SJCRH30 (cell line): ENCODE measurements around the gene PNMA1. TPM values are rescaled to one million over a fixed set of nuclear protein-coding genes. Genes with fewer than 3 reads are reported as not detected.

Experiments used
- DNase-seq, 2 experiments: peaks; one replicate each; pipeline ENCODE4 v3.0.0-alpha.2; 2015 to 2020
- H3K27ac ChIP-seq: fragments of 250-450 bp; sonication (Bioruptor Pico); 2 replicates; pipeline ENCODE4 v1.5.1; 2020; ENCODE audit warnings: mild to moderate bottlenecking, moderate library complexity
- H3K27me3 ChIP-seq: fragments of 250-450 bp; sonication (Bioruptor Pico); 2 replicates; pipeline ENCODE4 v1.5.1; 2020; ENCODE audit warnings: mild to moderate bottlenecking, moderate library complexity
- H3K36me3 ChIP-seq: fragments of 250-450 bp; sonication (Bioruptor Pico); 2 replicates; pipeline ENCODE4 v1.5.1; 2020; ENCODE audit warnings: mild to moderate bottlenecking, moderate library complexity
- H3K4me1 ChIP-seq: fragments of 250-450 bp; sonication (Bioruptor Pico); 2 replicates; pipeline ENCODE4 v1.5.1; 2020; ENCODE audit warnings: mild to moderate bottlenecking, moderate library complexity
- H3K4me3 ChIP-seq: fragments of 250-450 bp; sonication (Bioruptor Pico); 2 replicates; pipeline ENCODE4 v1.5.1; 2020; ENCODE audit warnings: mild to moderate bottlenecking, moderate library complexity
- H3K9me3 ChIP-seq: fragments of 250-450 bp; sonication (Bioruptor Pico); replicated peaks from 2 replicates; pipeline ENCODE4 v1.5.1; 2020; ENCODE audit warnings: mild to moderate bottlenecking, moderate library complexity
- total RNA-seq: library from RNA; depleted of rRNA; stranded (reverse); fragments of >200 nt; shearing (Covaris generic); gene quantifications from 2 replicates; pipeline ENCODE4 v1.2.3, GENCODE V29; 2014

Gene PNMA1
- total RNA-seq, 1 experiment from 2014 or later, result 11.0 TPM

DNA sequence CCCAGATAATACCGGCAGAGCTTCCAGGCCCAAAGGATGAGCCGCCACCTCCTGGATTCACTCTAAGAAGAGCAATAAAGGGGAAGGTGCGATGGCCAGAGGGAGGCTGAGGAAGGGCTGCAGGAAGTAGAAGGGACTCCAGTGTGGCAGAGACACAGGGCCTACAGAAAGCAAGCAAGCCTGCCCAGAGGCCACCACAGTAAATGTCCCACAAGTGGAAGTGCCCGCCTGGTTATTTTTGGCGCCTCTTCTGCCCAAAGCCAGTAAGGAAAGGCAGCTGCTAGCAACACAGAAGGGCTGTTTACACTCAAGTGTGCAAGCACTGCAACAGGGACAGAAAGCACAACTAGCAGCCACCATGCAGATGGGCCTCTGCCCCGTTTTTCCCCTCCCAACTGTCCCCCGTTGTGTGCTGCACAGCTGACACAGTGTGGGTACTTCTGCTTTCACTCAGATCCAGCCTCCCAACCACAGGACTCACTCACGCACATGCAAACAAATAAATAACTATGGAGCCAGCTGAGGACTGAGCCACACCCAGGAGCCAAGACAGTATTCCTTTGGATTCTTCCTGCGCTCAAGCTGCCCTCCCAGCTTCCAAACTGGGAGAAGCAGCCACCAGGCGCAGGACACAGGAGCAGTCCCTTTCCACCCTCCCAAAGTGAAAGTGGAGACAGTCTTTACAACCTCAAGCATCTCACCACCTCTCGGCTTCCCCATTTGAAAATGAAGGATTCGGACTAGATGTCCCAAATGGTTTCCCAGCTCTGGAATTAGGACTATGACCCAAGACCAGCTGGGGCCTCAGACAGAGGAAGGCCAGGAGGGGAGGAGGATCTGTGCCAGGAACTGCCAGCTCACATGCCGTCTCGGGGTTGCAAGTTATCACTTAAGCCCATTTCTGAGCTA, 40.0 kb upstream of the PNMA1 start:
- Histone ChIP-seq H3K9me3 (no peaks in the 10 kb centered on the region), H3K36me3 (peaks cover 13% of the 10 kb centered on the region), H3K27ac (peak overlapping the region; percentile 34; the same call in 1 of the 2 replicates), H3K4me3 (no peak overlapping the region), H3K27me3 (no peaks in the 10 kb centered on the region), H3K4me1 (peaks cover 71% of the 10 kb centered on the region)
- DNase-seq, result peak in 1 of 2 experiments; percentile 28

DNA sequence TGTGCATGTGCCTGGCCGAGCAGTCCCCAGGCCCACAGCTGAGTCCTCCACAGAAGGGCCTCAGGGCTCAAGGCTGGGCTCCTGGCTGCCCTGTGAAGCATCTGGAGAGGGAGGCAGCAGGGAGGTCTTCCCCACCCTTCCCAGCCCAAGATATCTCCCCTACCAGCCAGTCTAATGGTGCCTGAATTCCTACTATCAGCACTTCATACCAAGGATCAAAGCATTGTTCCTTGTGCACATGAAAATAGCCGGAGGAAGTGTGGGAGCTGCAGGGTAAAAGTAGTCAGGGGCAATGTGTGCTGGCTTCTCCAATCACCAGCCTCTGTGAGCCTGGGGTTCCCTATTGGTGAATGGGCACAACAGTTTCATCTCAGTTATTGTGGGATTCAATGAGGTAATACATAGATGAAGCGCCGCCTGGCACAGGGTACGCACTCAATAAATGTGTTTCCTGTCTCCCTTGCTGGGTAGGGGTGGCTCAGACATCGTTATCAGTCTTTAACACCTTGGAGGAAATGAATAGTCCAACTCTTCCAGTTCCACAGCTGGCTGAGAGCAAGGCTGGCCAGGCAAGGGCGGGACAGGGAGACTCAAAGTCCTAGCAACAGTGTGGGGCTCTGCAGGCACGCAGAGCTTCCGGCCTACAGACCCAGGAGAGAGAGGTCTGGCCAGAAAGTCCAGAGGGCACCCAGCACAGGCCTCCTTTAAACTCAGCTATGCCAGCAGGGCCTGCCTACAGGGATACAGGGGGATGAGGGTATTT, 39.1 kb upstream of the PNMA1 start:
- Histone ChIP-seq H3K27ac (peak overlapping the region; percentile 34; the same call in 1 of the 2 replicates), H3K27me3 (no peaks in the 10 kb centered on the region), H3K9me3 (no peaks in the 10 kb centered on the region), H3K4me3 (no peak overlapping the region), H3K4me1 (peaks cover 71% of the 10 kb centered on the region), H3K36me3 (peaks cover 13% of the 10 kb centered on the region)
- peak in 1 of 2 experiments; percentile 30 for DNase-seq

- peaks cover 71% of the 10 kb centered on the region for H3K4me1 ChIP-seq
- peak; percentile 89 to 90 for DNase-seq
- H3K27ac ChIP-seq, result peak overlapping the region; percentile 34
- H3K9me3 ChIP-seq, result no peaks in the 10 kb centered on the region
- H3K27me3 ChIP-seq, result no peaks in the 10 kb centered on the region
- H3K4me3 ChIP-seq, result no peak overlapping the region
- H3K36me3 ChIP-seq, result peaks cover 10% of the 10 kb centered on the region; the same call in 1 of the 2 replicates
These were observed 38.3 kb upstream of the PNMA1 start for GRCh38 chr14:73752297-73752992.

DNA sequence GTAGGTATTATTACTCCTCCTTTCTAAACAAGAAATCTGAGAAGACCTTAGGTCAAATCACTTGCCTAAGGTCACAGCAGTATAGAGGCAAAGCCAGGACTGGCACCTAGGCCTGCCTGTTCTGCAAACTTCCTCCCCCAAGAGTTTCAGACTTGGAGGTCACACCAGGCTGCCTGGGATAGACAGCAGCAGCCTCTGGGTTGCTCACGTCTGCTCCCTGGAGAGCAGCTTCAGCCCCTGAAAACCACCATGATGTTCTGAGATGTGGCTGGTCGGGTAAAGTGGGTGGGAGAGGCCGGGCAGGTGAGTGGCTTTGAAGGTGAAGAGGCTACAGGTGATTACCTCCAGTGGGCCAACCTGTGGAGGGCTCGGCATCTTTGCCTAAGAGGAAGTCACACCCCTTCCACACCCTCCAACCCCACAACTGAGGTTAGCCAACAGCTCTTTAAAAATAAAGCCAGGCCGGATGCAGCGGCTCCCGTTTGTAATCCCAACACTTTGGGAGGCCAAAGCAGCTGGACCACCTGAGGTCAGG, 37.0 kb upstream of the PNMA1 start:
- Histone ChIP-seq H3K4me1 (peaks cover 69% of the 10 kb centered on the region), H3K9me3 (no peaks in the 10 kb centered on the region), H3K4me3 (no peak overlapping the region), H3K27me3 (no peaks in the 10 kb centered on the region), H3K36me3 (peaks cover 10% of the 10 kb centered on the region; the same call in 1 of the 2 replicates), H3K27ac (no peak overlapping the region; the same call in 1 of the 2 replicates)
- DNase-seq, result no peak

DNA sequence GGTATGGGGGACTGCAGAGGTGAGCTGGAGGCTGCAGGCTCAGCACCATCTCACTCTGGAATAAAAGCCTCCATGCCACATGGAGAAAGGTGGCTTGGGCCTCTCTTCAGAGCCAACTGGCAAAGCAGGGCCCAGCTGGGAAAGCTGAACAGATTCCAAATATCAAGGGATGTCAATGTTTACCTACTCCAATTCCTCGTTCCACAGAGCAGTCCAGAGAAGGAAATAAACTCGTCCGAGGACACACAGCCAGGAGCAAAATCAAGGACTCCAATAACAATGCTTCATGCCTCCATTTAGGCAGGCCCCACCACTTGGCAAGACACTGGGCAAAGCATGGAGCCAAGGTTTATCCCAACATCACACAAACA, 36.3 kb upstream of the PNMA1 start:
- Histone ChIP-seq H3K4me1 (peaks cover 69% of the 10 kb centered on the region), H3K36me3 (peaks cover 15% of the 10 kb centered on the region; the same call in 1 of the 2 replicates), H3K4me3 (no peak overlapping the region), H3K27ac (no peak overlapping the region), H3K9me3 (no peaks in the 10 kb centered on the region), H3K27me3 (no peaks in the 10 kb centered on the region)
- no peak for DNase-seq

- Histone ChIP-seq H3K9me3 (no peaks in the 10 kb centered on the region), H3K4me1 (peaks cover 69% of the 10 kb centered on the region), H3K27ac (no peak overlapping the region), H3K36me3 (peaks cover 15% of the 10 kb centered on the region; the same call in 1 of the 2 replicates), H3K4me3 (no peak overlapping the region), H3K27me3 (no peaks in the 10 kb centered on the region)
- no peak for DNase-seq
These were observed 35.7 kb upstream of the PNMA1 start for GRCh38 chr14:73749706-73750530.

DNA sequence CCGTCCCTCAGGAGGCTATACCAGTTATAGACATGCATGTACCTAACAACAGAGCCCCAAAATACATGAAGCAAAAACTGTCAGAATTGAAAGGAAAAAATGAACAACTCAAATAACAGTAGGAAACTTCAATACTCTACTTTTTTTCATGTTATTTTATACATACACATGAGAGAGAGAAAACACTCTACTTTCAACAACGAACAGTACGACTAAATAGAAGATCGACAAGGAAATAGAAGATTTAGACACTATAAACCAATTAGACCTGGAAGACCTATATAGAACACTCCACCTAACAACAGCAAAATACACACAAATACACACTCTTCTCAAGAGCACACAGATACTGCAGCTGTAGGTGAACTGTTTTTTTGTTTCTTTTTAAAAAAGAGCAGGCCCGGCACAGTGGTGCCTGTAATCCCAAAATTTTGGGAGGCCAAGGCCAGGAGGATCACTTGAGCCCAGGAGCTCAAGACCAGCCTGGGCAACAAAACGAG, 34.7 kb upstream of the PNMA1 start:
- Histone ChIP-seq H3K4me1 (peaks cover 69% of the 10 kb centered on the region), H3K27ac (no peak overlapping the region), H3K36me3 (peaks cover 15% of the 10 kb centered on the region; the same call in 1 of the 2 replicates), H3K9me3 (no peaks in the 10 kb centered on the region), H3K27me3 (no peaks in the 10 kb centered on the region), H3K4me3 (no peak overlapping the region)
- DNase-seq, result no peak

GRCh38 chr14:73747379-73748211, 33.4 kb upstream of the PNMA1 start:
- Histone ChIP-seq H3K9me3 (no peaks in the 10 kb centered on the region), H3K4me3 (no peak overlapping the region), H3K36me3 (peaks cover 15% of the 10 kb centered on the region; the same call in 1 of the 2 replicates), H3K4me1 (peaks cover 68% of the 10 kb centered on the region), H3K27ac (no peak overlapping the region), H3K27me3 (no peaks in the 10 kb centered on the region)
- no peak for DNase-seq

DNA sequence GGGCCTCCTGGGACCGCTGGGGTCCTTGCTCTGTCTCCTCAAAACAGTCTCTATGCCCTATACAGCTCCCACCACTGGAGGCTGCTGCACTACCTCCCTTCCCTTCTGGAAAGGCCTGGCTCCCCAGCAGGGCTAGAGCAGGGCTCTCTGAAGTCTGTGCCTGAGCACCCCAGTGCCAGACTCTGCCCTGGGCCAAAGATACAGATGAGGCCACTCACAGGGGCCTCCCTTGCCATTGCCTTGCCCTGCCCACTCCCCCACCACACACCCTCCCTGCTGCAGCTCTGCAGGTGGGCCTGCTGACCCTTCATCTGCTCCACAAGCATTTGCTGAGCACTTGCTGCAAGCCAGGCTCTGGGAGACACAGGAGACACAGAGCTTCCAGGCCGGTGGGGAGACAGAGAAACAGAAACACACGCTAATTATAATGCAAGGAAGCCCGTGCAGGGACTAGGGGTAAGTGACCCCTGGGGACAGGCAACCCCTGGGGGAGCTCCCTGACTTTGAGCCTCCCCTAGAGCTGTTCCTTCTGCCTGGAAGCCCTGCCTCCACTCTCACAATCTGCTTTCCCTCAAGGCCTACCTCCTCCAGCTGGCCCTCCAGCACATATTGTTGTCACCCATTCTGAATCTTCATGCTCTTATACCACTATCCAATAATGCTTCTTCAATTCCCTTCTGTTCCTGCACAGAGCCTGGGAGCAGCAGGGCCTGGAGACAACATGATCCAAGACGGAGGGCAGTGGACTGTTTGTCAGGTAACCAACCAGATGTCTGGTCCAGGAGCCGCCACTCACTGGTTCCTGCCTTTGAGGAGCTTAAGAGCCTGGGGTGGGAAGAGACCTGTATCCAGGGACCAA, 32.6 kb upstream of the PNMA1 start:
- no peaks in the 10 kb centered on the region for H3K9me3 ChIP-seq
- peaks cover 63% of the 10 kb centered on the region for H3K4me1 ChIP-seq
- peaks cover 15% of the 10 kb centered on the region; the same call in 1 of the 2 replicates for H3K36me3 ChIP-seq
- no peak overlapping the region for H3K4me3 ChIP-seq
- H3K27ac ChIP-seq, result no peak overlapping the region
- DNase-seq, result peak in 1 of 2 experiments; percentile 38
- no peaks in the 10 kb centered on the region for H3K27me3 ChIP-seq

- DNase-seq, result no peak
- H3K4me3 ChIP-seq, result no peak overlapping the region
- peaks cover 58% of the 10 kb centered on the region for H3K4me1 ChIP-seq
- peaks cover 11% of the 10 kb centered on the region; the same call in 1 of the 2 replicates for H3K36me3 ChIP-seq
- H3K27me3 ChIP-seq, result no peaks in the 10 kb centered on the region
- H3K9me3 ChIP-seq, result no peaks in the 10 kb centered on the region
- H3K27ac ChIP-seq, result no peak overlapping the region
These were observed 31.7 kb upstream of the PNMA1 start for GRCh38 chr14:73745571-73746519.

- H3K27me3 ChIP-seq, result no peaks in the 10 kb centered on the region
- no peak overlapping the region for H3K4me3 ChIP-seq
- peak overlapping the region; percentile 30; the same call in 1 of the 2 replicates for H3K27ac ChIP-seq
- H3K36me3 ChIP-seq, result 0 out of 2 replicates have a peak, but pooled peaks cover 5% of the 10 kb centered on the region
- no peak for DNase-seq
- H3K4me1 ChIP-seq, result peaks cover 50% of the 10 kb centered on the region
- H3K9me3 ChIP-seq, result no peaks in the 10 kb centered on the region
These were observed 30.8 kb upstream of the PNMA1 start for GRCh38 chr14:73744874-73745529.
